D721Med (cell line): Measurements from ENCODE around the gene GABRG3.

Source experiments
- DNase-seq: peaks from one replicate; pipeline ENCODE4 v3.0.0; 2011; ENCODE audit warnings: low spot score; ENCODE audit not compliant: insufficient read length
- FAIRE-seq: peaks from 2 replicates; lab custom pipeline; 2011; peaks lifted over from hg19 to GRCh38; lab: Jason Lieb, UNC
- CTCF ChIP-seq: IDR thresholded peaks from 2 replicates; pipeline ENCODE4 v1.5.1; 2012; ENCODE audit warnings: mild to moderate bottlenecking, control low read depth; ENCODE audit not compliant: insufficient read depth; ENCODE audit errors: missing control alignments

Gene GABRG3

GRCh38 chr15:27550635-27551034, 579.7 kb downstream of the GABRG3 start:
- no peak for FAIRE-seq
- TF ChIP-seq CTCF = no peak

DNA sequence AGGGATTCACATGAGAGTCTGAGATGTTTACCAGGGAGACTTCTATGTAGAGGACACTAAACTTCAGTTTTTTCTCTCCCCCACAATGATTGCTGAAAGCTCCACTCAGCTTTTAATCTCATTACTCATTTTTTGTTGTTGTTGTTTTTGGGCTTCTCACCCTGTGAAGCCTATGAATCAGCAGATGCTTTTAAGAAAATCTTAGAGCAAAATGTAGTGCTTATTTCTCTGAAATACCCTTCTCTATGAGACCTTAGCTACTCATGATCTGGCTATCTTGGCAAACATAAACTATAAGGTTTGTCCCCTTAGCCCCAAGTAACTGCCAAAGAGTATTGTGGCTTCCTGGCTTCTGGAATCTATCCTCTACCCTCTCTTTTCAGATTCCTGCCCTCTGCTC, 590.8 kb downstream of the GABRG3 start:
- DNase-seq (no peak), FAIRE-seq (no peak)
- no peak for TF ChIP-seq CTCF

More at GRCh38 chr15:27550635-27551034, 579.7 kb downstream of the GABRG3 start:
- DNase-seq = no peak

GRCh38 chr15:27563765-27564370, 592.9 kb downstream of the GABRG3 start:
- FAIRE-seq = no peak
- no peak for TF ChIP-seq CTCF
- no peak for DNase-seq

DNA sequence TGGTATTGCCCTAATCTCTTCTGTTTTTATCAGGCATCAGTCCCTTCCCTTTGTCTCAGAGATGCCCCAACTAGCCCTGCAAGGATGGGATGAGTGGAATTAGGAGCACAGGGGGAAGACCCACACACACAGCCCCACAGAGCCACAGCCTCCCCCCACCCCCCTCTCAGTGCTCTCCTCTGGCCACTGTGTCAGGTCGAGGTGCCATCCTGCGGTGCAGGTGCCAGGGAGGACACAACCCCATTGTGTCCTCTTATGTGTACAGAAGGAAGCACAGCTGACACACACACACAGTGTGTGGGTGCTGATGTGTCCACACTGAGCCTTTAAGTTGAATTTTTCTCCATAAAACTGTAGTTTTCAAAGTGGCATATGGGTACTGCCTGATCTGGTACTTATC, 593.7 kb downstream of the GABRG3 start:
- no peak for TF ChIP-seq CTCF
- DNase-seq = no peak
- FAIRE-seq = no peak

DNA sequence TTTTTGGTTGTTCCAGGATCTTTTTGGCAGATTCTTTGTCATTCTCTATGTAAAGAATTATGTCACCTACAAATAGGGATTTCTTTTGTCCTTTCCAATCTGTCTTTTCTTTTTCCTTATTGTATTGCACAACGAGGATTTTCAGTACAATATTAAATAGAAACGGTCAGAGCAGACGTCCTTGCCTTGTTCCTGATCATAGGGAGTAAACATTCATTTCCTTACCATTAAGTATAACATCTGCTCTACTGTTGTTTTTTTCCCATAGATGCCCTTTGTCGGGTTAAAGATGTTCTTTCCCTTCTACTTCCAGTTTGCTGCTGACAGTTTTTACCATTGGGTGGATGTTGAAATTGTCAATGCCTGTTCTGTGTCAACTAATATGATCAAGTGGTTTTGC, 599.8 kb downstream of the GABRG3 start:
- FAIRE-seq (no peak), DNase-seq (no peak)
- TF ChIP-seq CTCF = no peak

DNA sequence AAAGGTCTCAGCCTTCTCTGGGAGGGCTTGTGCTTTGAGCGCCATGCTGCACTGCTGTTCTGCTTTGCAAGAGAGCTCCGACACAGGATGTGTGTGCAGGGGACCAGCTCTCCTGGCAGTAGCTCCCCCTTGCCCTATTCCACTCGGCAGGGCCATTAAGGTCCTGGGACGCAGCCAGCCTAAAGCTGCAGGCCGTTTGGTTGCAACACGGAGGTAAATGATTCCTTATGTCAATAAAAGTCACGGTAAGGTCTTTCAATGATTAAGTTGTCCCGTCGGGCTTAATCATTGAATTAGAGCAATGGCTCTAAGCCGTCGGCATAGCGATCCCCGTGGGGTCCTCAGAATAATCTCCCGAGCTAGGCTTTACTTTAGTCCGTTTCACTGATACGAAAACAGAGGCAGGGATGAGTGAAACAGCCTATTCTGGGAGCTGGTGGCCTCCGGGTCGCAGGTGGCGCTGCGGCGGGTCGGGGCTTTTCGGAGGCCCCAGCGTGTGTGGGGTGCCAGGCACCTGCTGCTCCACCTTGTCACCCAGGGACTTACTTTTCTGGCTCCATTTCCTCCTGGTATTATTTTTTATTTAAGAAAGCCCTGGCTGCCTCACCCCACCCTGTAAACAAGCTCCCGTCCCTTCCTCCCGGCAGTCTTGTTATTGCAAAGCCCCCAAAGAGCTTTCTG, 603.0 kb downstream of the GABRG3 start:
- TF ChIP-seq CTCF = no peak
- no peak for FAIRE-seq
- no peak for DNase-seq

DNA sequence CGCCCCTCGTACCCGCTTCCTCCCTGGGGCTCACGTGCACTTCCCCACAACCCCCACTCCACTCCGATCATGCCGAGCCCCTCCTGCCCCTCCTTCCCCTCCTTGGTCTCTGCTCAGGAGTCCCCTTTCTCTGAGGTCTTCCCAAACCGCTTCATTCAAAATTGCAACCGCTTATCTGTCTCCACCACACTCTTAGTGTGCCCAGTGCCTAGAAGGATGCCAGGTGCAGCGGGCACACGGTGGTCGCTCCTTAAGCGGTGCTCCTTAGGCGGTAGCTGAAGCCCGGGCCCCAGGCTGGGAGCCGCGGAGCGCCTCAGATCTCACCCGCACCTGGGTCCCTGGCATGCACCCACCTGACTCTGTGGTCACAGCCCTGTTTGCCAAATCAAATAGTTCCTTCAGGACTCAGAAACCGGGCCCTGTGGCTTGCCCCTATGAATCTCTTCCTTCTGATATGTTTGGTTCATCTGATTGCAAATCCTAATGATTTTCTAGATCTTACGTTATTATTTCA, 603.6 kb downstream of the GABRG3 start:
- DNase-seq = no peak
- no peak for TF ChIP-seq CTCF
- no peak for FAIRE-seq
